Thyroid gland (tissue), 4 donors: ENCODE data around the gene GPR155. TPM values are rescaled to one million over a fixed set of nuclear protein-coding genes. Genes with fewer than 3 reads are reported as not detected.

Source experiments
- DNase-seq, 2 donors: peaks; one replicate each; pipeline ENCODE4 v3.0.0-alpha.2; 2019
- H3K27ac ChIP-seq, 3 donors: fragments of 200-600 bp; sonication (generic); 1 replicate in 2 of 3; 2 replicates in 1 of 3; pipeline ENCODE4 v1.5.1; 2016 to 2019; ENCODE audit warnings: mild to moderate bottlenecking in 1 of 3, moderate library complexity in 1 of 3
- H3K27me3 ChIP-seq: fragments of 200-600 bp; sonication (generic); one replicate; pipeline ENCODE4 v1.5.1; 2019
- H3K36me3 ChIP-seq, 2 donors: fragments of 200-600 bp; sonication (generic); one replicate each; pipeline ENCODE4 v1.5.1; 2016 to 2019
- H3K4me1 ChIP-seq, 2 donors: fragments of 200-600 bp; sonication (generic); one replicate each; pipeline ENCODE4 v1.5.1; 2017 to 2019
- H3K4me3 ChIP-seq, 3 donors: fragments of 200-600 bp; sonication (generic); replicated peaks in 1 of 3; 1 replicate in 2 of 3; 2 replicates in 1 of 3; pipeline ENCODE4 v1.5.1; 2016; ENCODE audit warnings: mild to moderate bottlenecking in 1 of 3
- H3K9me3 ChIP-seq: fragments of 200-600 bp; sonication (generic); one replicate; pipeline ENCODE4 v1.5.1; 2017
- CTCF ChIP-seq, 6 experiments: fragments of 200-600 bp in 3 of 6; fragments of 450-650 bp in 3 of 6; sonication (generic) in 3 of 6; IDR thresholded peaks; one replicate each; pipeline ENCODE4 v1.5.1; 2016 to 2019; ENCODE audit warnings: antibody characterized with exemption in 6 of 6, mild to moderate bottlenecking in 2 of 6, inconsistent platforms in 1 of 6, moderate library complexity in 1 of 6
- POLR2A ChIP-seq, 2 donors: fragments of 450-650 bp; IDR thresholded peaks; one replicate each; pipeline ENCODE4 v1.6.1; 2017; ENCODE audit warnings: antibody characterized with exemption in 2 of 2, mild to moderate bottlenecking in 2 of 2, moderate library complexity in 1 of 2
- WGBS, 2 donors: methylation state at CpG; one replicate each; pipeline ENCODE4 v1.1.5; 2017; 5-methylcytosine and 5-hydroxymethylcytosine counted together
- intact Hi-C: fragments of 100-400 bp; cut with DNase I; formaldehyde crosslinking; loops from one replicate; pipeline ENCODE4 v1.15.1; 2023
- total RNA-seq, 4 donors: library from RNA; depleted of rRNA; stranded (reverse); fragments of >200 nt; gene quantifications; one replicate each; pipeline ENCODE4 v1.2.3, GENCODE V29; 2016

Gene GPR155
- total RNA-seq, 4 donors from 2014 or later: 7.1 to 10.9 (median 10.2) TPM

GRCh38 chr2:174482854-174483253 lies 4.0 kb downstream of the GPR155 start:
- Histone ChIP-seq H3K4me3 (no peak overlapping the region), H3K27me3 (no peaks in the 10 kb centered on the region), H3K9me3 (no peaks in the 10 kb centered on the region), H3K4me1 (peaks cover 0 to 8% of the 10 kb centered on the region in 2 donors), H3K36me3 (no peaks in the 10 kb centered on the region), H3K27ac (no peak overlapping the region)
- intact Hi-C loops: no loop called here
- no peak for DNase-seq
- TF ChIP-seq POLR2A (IDR thresholded peaks at IDR 0.05) (no peak), CTCF (IDR thresholded peaks at IDR 0.05) (no peak)
- WGBS, 2 donors: 96 to 97% methylated on average over 6 of the region's 6 CpGs

- 91 to 94% methylated on average over 1 of the region's 1 CpG for WGBS, 2 donors
- DNase-seq: no peak
- H3K9me3 ChIP-seq: no peaks in the 10 kb centered on the region
- TF ChIP-seq CTCF (IDR thresholded peaks at IDR 0.05): no peak
- no peak for TF ChIP-seq POLR2A (IDR thresholded peaks at IDR 0.05)
- intact Hi-C loops: no loop called here
- H3K4me3 ChIP-seq: no peak overlapping the region
- no peaks in the 10 kb centered on the region for H3K27me3 ChIP-seq
- no peak overlapping the region for H3K27ac ChIP-seq
- no peaks in the 10 kb centered on the region for H3K4me1 ChIP-seq
- no peaks in the 10 kb centered on the region for H3K36me3 ChIP-seq
These were observed 9.1 kb downstream of the GPR155 start for GRCh38 chr2:174477759-174478158.

- DNase-seq: no peak
- H3K36me3 ChIP-seq: no peaks in the 10 kb centered on the region
- no peaks in the 10 kb centered on the region for H3K27me3 ChIP-seq
- H3K4me1 ChIP-seq: no peaks in the 10 kb centered on the region
- WGBS, 2 donors: 84 to 86% methylated on average over 3 of the region's 3 CpGs
- no peaks in the 10 kb centered on the region for H3K9me3 ChIP-seq
- intact Hi-C loops: no loop called here
- TF ChIP-seq CTCF (IDR thresholded peaks at IDR 0.05) (no peak), POLR2A (IDR thresholded peaks at IDR 0.05) (no peak)
- H3K27ac ChIP-seq: no peak overlapping the region
- H3K4me3 ChIP-seq: no peak overlapping the region
These were observed 13.0 kb downstream of the GPR155 start for GRCh38 chr2:174473796-174474195.

- 79 to 85% methylated on average over 4 of the region's 4 CpGs for WGBS, 2 donors
- Histone ChIP-seq H3K4me1 (no peaks in the 10 kb centered on the region), H3K36me3 (no peaks in the 10 kb centered on the region), H3K4me3 (no peak overlapping the region), H3K9me3 (no peaks in the 10 kb centered on the region), H3K27me3 (no peaks in the 10 kb centered on the region), H3K27ac (no peak overlapping the region)
- no peak for DNase-seq
- intact Hi-C loops: no loop called here
- TF ChIP-seq POLR2A (IDR thresholded peaks at IDR 0.05) (no peak), CTCF (IDR thresholded peaks at IDR 0.05) (no peak)
These were observed 21.5 kb downstream of the GPR155 start for GRCh38 chr2:174465327-174465726.

- 94 to 98% methylated on average over 1 of the region's 1 CpG for WGBS, 2 donors
- Histone ChIP-seq H3K27me3 (no peaks in the 10 kb centered on the region), H3K27ac (no peak overlapping the region), H3K9me3 (no peaks in the 10 kb centered on the region), H3K4me1 (no peaks in the 10 kb centered on the region), H3K36me3 (no peaks in the 10 kb centered on the region), H3K4me3 (no peak overlapping the region)
- DNase-seq: no peak
- TF ChIP-seq CTCF (IDR thresholded peaks at IDR 0.05) (no peak), POLR2A (IDR thresholded peaks at IDR 0.05) (no peak)
- intact Hi-C loops: loop anchor here (5.0 kb wide), 1 partner anchor 236 kb away; no protein-coding TSS in a partner anchor
These were observed 25.6 kb downstream of the GPR155 start for GRCh38 chr2:174461221-174461620.
